Neural cell (in vitro differentiated cells): ENCODE measurements around the gene SND1.

ENCODE experiments used
- EP300 ChIP-seq: fragments of 450-650 bp; conservative IDR thresholded peaks from 2 replicates; pipeline ENCODE4 v1.6.1; 2014; ENCODE audit warnings: antibody characterized with exemption, mild to moderate bottlenecking, moderate library complexity; ENCODE audit not compliant: poor library complexity, severe bottlenecking
- POLR2AphosphoS5 ChIP-seq: IDR thresholded peaks from 2 replicates; pipeline ENCODE4 v1.6.1; 2012
- SMC3 ChIP-seq: fragments of 450-650 bp; conservative IDR thresholded peaks from 2 replicates; pipeline ENCODE4 v1.6.1; 2014; ENCODE audit warnings: antibody characterized with exemption, mild to moderate bottlenecking, moderate library complexity; ENCODE audit not compliant: poor library complexity
- TAF1 ChIP-seq: IDR thresholded peaks from 2 replicates; pipeline ENCODE4 v1.6.1; 2012; ENCODE audit warnings: low read depth
- TF ChIP-seq, protein P1 (sequence below): fragments of 450-650 bp; IDR thresholded peaks from 2 replicates; pipeline ENCODE4 v1.5.1; 2014; ENCODE audit warnings: antibody characterized with exemption, mild to moderate bottlenecking, moderate library complexity; ENCODE audit not compliant: poor library complexity, severe bottlenecking

DNA sequence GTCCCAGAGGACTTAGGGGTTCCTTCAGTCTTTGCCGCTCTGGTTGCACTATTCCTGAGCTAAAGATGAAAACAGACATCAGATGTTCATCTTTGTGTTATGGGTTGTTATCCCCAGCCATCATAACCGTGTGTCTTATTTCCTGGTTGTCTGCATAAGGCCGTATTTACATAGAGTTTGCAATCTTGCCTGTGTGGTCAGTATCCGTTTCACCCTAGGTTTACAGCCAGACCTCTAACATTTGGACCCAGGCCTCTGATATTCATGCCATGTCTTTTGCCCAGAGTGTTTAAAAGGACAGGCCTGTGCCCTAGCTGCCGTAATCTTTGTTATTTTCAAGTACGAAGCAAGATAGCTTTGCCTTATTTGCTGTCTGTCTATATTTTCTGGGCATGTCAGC is 352.6 kb downstream of the SND1 start:
- TF ChIP-seq EP300, result no peak
- TF ChIP-seq, protein P1, sequence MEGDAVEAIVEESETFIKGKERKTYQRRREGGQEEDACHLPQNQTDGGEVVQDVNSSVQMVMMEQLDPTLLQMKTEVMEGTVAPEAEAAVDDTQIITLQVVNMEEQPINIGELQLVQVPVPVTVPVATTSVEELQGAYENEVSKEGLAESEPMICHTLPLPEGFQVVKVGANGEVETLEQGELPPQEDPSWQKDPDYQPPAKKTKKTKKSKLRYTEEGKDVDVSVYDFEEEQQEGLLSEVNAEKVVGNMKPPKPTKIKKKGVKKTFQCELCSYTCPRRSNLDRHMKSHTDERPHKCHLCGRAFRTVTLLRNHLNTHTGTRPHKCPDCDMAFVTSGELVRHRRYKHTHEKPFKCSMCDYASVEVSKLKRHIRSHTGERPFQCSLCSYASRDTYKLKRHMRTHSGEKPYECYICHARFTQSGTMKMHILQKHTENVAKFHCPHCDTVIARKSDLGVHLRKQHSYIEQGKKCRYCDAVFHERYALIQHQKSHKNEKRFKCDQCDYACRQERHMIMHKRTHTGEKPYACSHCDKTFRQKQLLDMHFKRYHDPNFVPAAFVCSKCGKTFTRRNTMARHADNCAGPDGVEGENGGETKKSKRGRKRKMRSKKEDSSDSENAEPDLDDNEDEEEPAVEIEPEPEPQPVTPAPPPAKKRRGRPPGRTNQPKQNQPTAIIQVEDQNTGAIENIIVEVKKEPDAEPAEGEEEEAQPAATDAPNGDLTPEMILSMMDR, result no peak
- no peak for TF ChIP-seq TAF1
- no peak for TF ChIP-seq POLR2AphosphoS5
- no peak for TF ChIP-seq SMC3
